ENCODE results near the gene GALNTL6. TPM values are rescaled to one million over a fixed set of nuclear protein-coding genes. Genes with fewer than 3 reads are reported as not detected.

Gene GALNTL6
- total and polyA plus RNA-seq, 2 donors from 2014 or later = 0.60 TPM; not detected in 1

DNA sequence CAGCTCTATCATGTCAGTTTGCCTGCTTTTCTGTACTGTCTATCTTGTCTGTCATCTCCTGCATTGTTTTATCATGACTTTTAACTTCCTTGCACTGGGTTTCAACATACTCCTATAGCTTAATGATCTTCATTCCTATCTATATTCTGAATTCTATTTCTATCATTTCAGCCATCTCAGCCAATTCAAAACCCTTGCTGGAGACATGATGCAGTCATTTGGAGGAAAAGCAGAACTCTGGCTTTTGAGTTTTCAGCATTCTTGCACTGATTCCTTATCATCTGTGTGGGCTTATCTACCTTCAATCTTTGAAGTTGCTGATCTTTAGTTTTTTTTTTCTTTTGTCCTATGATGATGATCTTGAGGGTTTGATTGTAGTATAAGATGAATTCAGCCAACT is 861.6 kb downstream of the GALNTL6 start:
- H3K36me3 ChIP-seq (ENCODE audit: control insufficient read depth in 2 of 3, insufficient read depth in 3 of 3, low read length in 3 of 3) = no peaks in the 10 kb centered on the region
- no peaks in the 10 kb centered on the region for H3K27me3 ChIP-seq (ENCODE audit: control insufficient read depth, insufficient read depth, low read length)
- FAIRE-seq (no peak), DNase-seq (no peak)
- no peak overlapping the region for H3K4me3 ChIP-seq (ENCODE audit: low read length in 3 of 3)
- TF ChIP-seq, protein P1, sequence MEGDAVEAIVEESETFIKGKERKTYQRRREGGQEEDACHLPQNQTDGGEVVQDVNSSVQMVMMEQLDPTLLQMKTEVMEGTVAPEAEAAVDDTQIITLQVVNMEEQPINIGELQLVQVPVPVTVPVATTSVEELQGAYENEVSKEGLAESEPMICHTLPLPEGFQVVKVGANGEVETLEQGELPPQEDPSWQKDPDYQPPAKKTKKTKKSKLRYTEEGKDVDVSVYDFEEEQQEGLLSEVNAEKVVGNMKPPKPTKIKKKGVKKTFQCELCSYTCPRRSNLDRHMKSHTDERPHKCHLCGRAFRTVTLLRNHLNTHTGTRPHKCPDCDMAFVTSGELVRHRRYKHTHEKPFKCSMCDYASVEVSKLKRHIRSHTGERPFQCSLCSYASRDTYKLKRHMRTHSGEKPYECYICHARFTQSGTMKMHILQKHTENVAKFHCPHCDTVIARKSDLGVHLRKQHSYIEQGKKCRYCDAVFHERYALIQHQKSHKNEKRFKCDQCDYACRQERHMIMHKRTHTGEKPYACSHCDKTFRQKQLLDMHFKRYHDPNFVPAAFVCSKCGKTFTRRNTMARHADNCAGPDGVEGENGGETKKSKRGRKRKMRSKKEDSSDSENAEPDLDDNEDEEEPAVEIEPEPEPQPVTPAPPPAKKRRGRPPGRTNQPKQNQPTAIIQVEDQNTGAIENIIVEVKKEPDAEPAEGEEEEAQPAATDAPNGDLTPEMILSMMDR (IDR thresholded peaks at IDR 0.05; ENCODE audit: borderline replicate concordance, extremely low read depth, insufficient read depth) = no peak
- no peaks in the 10 kb centered on the region for H3K9me3 ChIP-seq (ENCODE audit: control insufficient read depth in 2 of 3, insufficient read depth in 1 of 3, low read length in 3 of 3)
- intact Hi-C loops (cut with DNase I) = no loop called here
- H3K27ac ChIP-seq (ENCODE audit: low read depth in 2 of 2, low read length in 2 of 2) = no peak overlapping the region
- no peaks in the 10 kb centered on the region for H3K4me1 ChIP-seq (ENCODE audit: control insufficient read depth in 2 of 3, insufficient read depth in 2 of 3, low read depth in 1 of 3, low read length in 3 of 3)
- H3K9ac ChIP-seq (ENCODE audit: low read length in 3 of 3) = no peak overlapping the region

DNA sequence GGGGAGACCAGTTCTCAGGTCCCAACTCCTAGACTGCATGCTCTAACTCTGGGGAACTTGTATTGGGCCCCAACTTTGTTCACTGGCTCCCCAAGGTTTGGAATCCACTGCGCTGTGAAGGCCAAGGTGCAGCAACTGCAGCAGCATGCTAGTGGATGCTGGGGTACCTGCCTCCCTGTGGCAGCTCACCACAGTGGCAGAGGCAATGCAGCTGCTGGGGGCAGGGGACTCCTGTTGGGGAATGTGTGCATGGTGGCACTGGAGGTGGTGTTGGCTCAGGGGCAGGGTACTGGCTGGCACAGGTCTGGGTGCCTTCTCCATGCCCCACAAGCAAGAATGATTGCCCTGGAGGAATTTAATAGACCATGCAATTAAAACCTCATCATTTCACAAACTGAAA is 862.0 kb downstream of the GALNTL6 start:
- Histone ChIP-seq H3K4me1 (ENCODE audit: control insufficient read depth in 2 of 3, insufficient read depth in 2 of 3, low read depth in 1 of 3, low read length in 3 of 3) (no peaks in the 10 kb centered on the region), H3K27ac (ENCODE audit: low read depth in 2 of 2, low read length in 2 of 2) (no peak overlapping the region), H3K36me3 (ENCODE audit: control insufficient read depth in 2 of 3, insufficient read depth in 3 of 3, low read length in 3 of 3) (no peaks in the 10 kb centered on the region), H3K9ac (ENCODE audit: low read length in 3 of 3) (no peak overlapping the region), H3K4me3 (ENCODE audit: low read length in 3 of 3) (no peak overlapping the region), H3K27me3 (ENCODE audit: control insufficient read depth, insufficient read depth, low read length) (no peaks in the 10 kb centered on the region), H3K9me3 (ENCODE audit: control insufficient read depth in 2 of 3, insufficient read depth in 1 of 3, low read length in 3 of 3) (no peaks in the 10 kb centered on the region)
- FAIRE-seq = no peak
- intact Hi-C loops (cut with DNase I) = no loop called here
- TF ChIP-seq, protein P1 (IDR thresholded peaks at IDR 0.05; ENCODE audit: borderline replicate concordance, extremely low read depth, insufficient read depth) = no peak
- DNase-seq = peak in 1 of 5 donors; percentile 50

DNA sequence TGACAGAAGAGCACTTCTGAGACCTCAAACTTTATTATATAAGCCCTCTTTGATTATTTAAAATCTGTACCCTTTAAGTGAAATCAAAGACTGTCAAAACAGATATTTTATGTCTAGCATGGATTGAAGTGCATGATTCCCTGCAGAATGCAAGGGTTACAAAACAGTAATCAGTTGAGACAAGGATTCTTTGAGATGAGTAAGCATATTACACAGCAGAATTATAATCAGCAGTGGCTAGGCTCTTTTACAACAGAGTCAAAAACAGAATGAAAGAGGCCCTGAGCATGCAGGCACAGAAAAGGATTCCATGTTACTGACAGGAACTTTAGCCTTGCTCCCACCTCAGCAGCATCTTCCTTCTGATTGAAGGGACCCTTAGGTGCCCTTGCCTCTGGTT is 867.5 kb downstream of the GALNTL6 start:
- intact Hi-C loops (cut with DNase I) = no loop called here
- TF ChIP-seq, protein P1 (IDR thresholded peaks at IDR 0.05; ENCODE audit: borderline replicate concordance, extremely low read depth, insufficient read depth) = no peak
- DNase-seq = no peak
- H3K27ac ChIP-seq (ENCODE audit: low read depth in 2 of 2, low read length in 2 of 2) = no peak overlapping the region
- FAIRE-seq = no peak
- H3K4me3 ChIP-seq (ENCODE audit: low read length in 3 of 3) = no peak overlapping the region
- H3K27me3 ChIP-seq (ENCODE audit: control insufficient read depth, insufficient read depth, low read length) = no peaks in the 10 kb centered on the region
- no peaks in the 10 kb centered on the region for H3K36me3 ChIP-seq (ENCODE audit: control insufficient read depth in 2 of 3, insufficient read depth in 3 of 3, low read length in 3 of 3)
- no peaks in the 10 kb centered on the region for H3K4me1 ChIP-seq (ENCODE audit: control insufficient read depth in 2 of 3, insufficient read depth in 2 of 3, low read depth in 1 of 3, low read length in 3 of 3)
- no peaks in the 10 kb centered on the region for H3K9me3 ChIP-seq (ENCODE audit: control insufficient read depth in 2 of 3, insufficient read depth in 1 of 3, low read length in 3 of 3)
- no peak overlapping the region for H3K9ac ChIP-seq (ENCODE audit: low read length in 3 of 3)

DNA sequence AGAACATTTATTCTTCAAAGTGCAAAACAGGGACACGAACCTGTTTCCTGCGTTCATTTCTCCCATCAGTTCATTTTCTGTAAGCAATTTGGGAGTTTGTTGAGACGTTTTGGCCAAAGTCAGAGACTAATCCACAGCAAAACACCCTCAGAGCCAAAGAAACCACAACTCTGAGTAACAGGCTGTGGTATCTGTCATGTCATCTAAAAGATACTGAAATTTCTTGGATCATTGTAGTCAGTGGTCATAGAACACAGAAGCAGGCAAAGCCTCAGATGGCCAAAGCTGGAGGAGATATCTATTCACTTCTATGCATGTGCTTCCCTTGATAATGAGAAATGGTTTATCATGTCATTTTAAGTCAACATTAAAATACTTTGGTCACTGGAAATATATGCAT is 869.8 kb downstream of the GALNTL6 start:
- FAIRE-seq (no peak), DNase-seq (no peak)
- Histone ChIP-seq H3K9ac (ENCODE audit: low read length in 3 of 3) (no peak overlapping the region), H3K4me3 (ENCODE audit: low read length in 3 of 3) (no peak overlapping the region), H3K9me3 (ENCODE audit: control insufficient read depth in 2 of 3, insufficient read depth in 1 of 3, low read length in 3 of 3) (no peaks in the 10 kb centered on the region), H3K4me1 (ENCODE audit: control insufficient read depth in 2 of 3, insufficient read depth in 2 of 3, low read depth in 1 of 3, low read length in 3 of 3) (peaks cover 0 to under 1% (median 0%) of the 10 kb centered on the region in 3 donors), H3K27ac (ENCODE audit: low read depth in 2 of 2, low read length in 2 of 2) (no peak overlapping the region), H3K36me3 (ENCODE audit: control insufficient read depth in 2 of 3, insufficient read depth in 3 of 3, low read length in 3 of 3) (no peaks in the 10 kb centered on the region), H3K27me3 (ENCODE audit: control insufficient read depth, insufficient read depth, low read length) (no peaks in the 10 kb centered on the region)
- intact Hi-C loops (cut with DNase I) = no loop called here
- TF ChIP-seq, protein P1 (IDR thresholded peaks at IDR 0.05; ENCODE audit: borderline replicate concordance, extremely low read depth, insufficient read depth) = no peak

All from kidney (tissue), 14 donors.